H9 (cell line): ENCODE data around the gene AMIGO1. TPM values are rescaled to one million over a fixed set of nuclear protein-coding genes. Genes with fewer than 3 reads are reported as not detected.

Source experiments
- DNase-seq: peaks from one replicate; pipeline ENCODE4 v3.0.0-alpha.2; 2017
- H2AFZ ChIP-seq: one replicate; pipeline ENCODE4 v1.6.1; 2013; ENCODE audit warnings: mild to moderate bottlenecking, low read length, control low read depth, moderate library complexity
- H2AK5ac ChIP-seq: 2 replicates; pipeline ENCODE4 v1.6.1; 2013; ENCODE audit warnings: low read length, control low read depth, mixed read lengths; ENCODE audit not compliant: insufficient read length
- H2BK120ac ChIP-seq: one replicate; pipeline ENCODE4 v1.6.1; 2013; ENCODE audit warnings: low read depth, mild to moderate bottlenecking, low read length, control low read depth, inconsistent platforms; ENCODE audit not compliant: poor library complexity, severe bottlenecking
- H2BK12ac ChIP-seq: 2 replicates; pipeline ENCODE4 v1.6.1; 2013; ENCODE audit warnings: low read length, control low read depth, mixed read lengths, low read depth; ENCODE audit not compliant: insufficient read length
- H2BK15ac ChIP-seq: 2 replicates; pipeline ENCODE4 v1.6.1; 2013; ENCODE audit warnings: low read depth, low read length, control low read depth
- H2BK20ac ChIP-seq: one replicate; pipeline ENCODE4 v1.6.1; 2013; ENCODE audit warnings: low read depth, mild to moderate bottlenecking, low read length, control low read depth, inconsistent platforms; ENCODE audit not compliant: poor library complexity, severe bottlenecking
- H2BK5ac ChIP-seq: 2 replicates; pipeline ENCODE4 v1.6.1; 2013; ENCODE audit warnings: low read length, control low read depth, mixed read lengths; ENCODE audit not compliant: insufficient read length
- H3K14ac ChIP-seq: 2 replicates; pipeline ENCODE4 v1.6.1; 2013; ENCODE audit warnings: low read length, control low read depth; ENCODE audit not compliant: insufficient read depth
- H3K18ac ChIP-seq: 2 replicates; pipeline ENCODE4 v1.6.1; 2013; ENCODE audit warnings: low read depth, mild to moderate bottlenecking, mixed read lengths, low read length, control low read depth; ENCODE audit not compliant: insufficient read length
- H3K23ac ChIP-seq: 2 replicates; pipeline ENCODE4 v1.6.1; 2013; ENCODE audit warnings: low read length, control low read depth, mixed read lengths, low read depth; ENCODE audit not compliant: insufficient read length
- H3K23me2 ChIP-seq: 2 replicates; pipeline ENCODE4 v1.6.1; 2013; ENCODE audit warnings: low read depth, mild to moderate bottlenecking, mixed read lengths, low read length, control low read depth; ENCODE audit not compliant: insufficient read length, poor library complexity, severe bottlenecking
- H3K27ac ChIP-seq: 2 replicates; pipeline ENCODE4 v1.5.1; 2013; ENCODE audit warnings: low read length, control low read depth, mixed read lengths, low read depth; ENCODE audit not compliant: insufficient read length
- H3K27me3 ChIP-seq: 2 replicates; pipeline ENCODE4 v1.6.1; 2013; ENCODE audit warnings: low read length, control low read depth, inconsistent platforms; ENCODE audit not compliant: insufficient read depth
- H3K4ac ChIP-seq: 2 replicates; pipeline ENCODE4 v1.6.1; 2013; ENCODE audit warnings: low read depth, mild to moderate bottlenecking, control low read depth, inconsistent platforms, low read length, moderate library complexity
- H3K4me1 ChIP-seq: 2 replicates; pipeline ENCODE4 v1.6.1; 2013; ENCODE audit warnings: low read length, control low read depth, inconsistent platforms; ENCODE audit not compliant: insufficient read depth
- H3K4me2 ChIP-seq: 2 replicates; pipeline ENCODE4 v1.6.1; 2013; ENCODE audit warnings: low read length, control low read depth, mixed read lengths; ENCODE audit not compliant: insufficient read length, insufficient read depth
- H3K56ac ChIP-seq: 2 replicates; pipeline ENCODE4 v1.6.1; 2013; ENCODE audit warnings: low read depth, mild to moderate bottlenecking, mixed read lengths, low read length, control low read depth; ENCODE audit not compliant: insufficient read length
- H3K79me1 ChIP-seq: 2 replicates; pipeline ENCODE4 v1.6.1; 2013; ENCODE audit warnings: low read depth, mild to moderate bottlenecking, moderate library complexity, low read length, control low read depth, inconsistent platforms; ENCODE audit not compliant: insufficient read depth, poor library complexity, severe bottlenecking
- H3K79me2 ChIP-seq: 2 replicates; pipeline ENCODE4 v1.6.1; 2013; ENCODE audit warnings: low read length, control low read depth, inconsistent platforms; ENCODE audit not compliant: insufficient read depth
- H3K9ac ChIP-seq: 2 replicates; pipeline ENCODE4 v1.6.1; 2013; ENCODE audit warnings: low read length, control low read depth, mixed read lengths; ENCODE audit not compliant: insufficient read length; ENCODE audit errors: extremely low read depth
- H3K9me3 ChIP-seq: one replicate; pipeline ENCODE4 v1.6.1; 2013; ENCODE audit warnings: low read depth, low read length, inconsistent platforms; ENCODE audit not compliant: control insufficient read depth
- H3T11ph ChIP-seq: one replicate; pipeline ENCODE4 v1.6.1; 2013; ENCODE audit warnings: mild to moderate bottlenecking, low read length, control low read depth, inconsistent platforms
- H4K20me1 ChIP-seq: one replicate; pipeline ENCODE4 v1.6.1; 2013; ENCODE audit not compliant: control insufficient read depth, insufficient read length, insufficient read depth
- H4K5ac ChIP-seq: 2 replicates; pipeline ENCODE4 v1.6.1; 2013; ENCODE audit warnings: low read depth, mild to moderate bottlenecking, mixed read lengths, low read length, control low read depth; ENCODE audit not compliant: insufficient read length
- H4K8ac ChIP-seq: replicated peaks from 2 replicates; pipeline ENCODE4 v1.6.1; 2013; ENCODE audit warnings: low read length, control low read depth, mixed read lengths, low read depth; ENCODE audit not compliant: insufficient read length
- H4K91ac ChIP-seq: 2 replicates; pipeline ENCODE4 v1.6.1; 2013; ENCODE audit warnings: low read depth, mild to moderate bottlenecking, moderate library complexity, mixed read lengths, low read length, control low read depth; ENCODE audit not compliant: insufficient read length
- H3K27ac Mint-ChIP-seq, 3 experiments: 2 replicates in 2 of 3; 3 replicates in 1 of 3; pipeline ENCODE4 v1.8.0; 2020 to 2021; ENCODE audit warnings: mixed read lengths in 3 of 3, mild to moderate bottlenecking in 1 of 3, moderate library complexity in 1 of 3
- H3K27me3 Mint-ChIP-seq: 2 replicates; pipeline ENCODE4 v1.8.0; 2021; ENCODE audit warnings: low read depth, mild to moderate bottlenecking, moderate library complexity, mixed read lengths
- H3K36me3 Mint-ChIP-seq, 3 experiments: 2 replicates in 2 of 3; 3 replicates in 1 of 3; pipeline ENCODE4 v1.8.0; 2020 to 2021; ENCODE audit warnings: low read depth in 3 of 3, mixed read lengths in 3 of 3; ENCODE audit not compliant: insufficient read depth in 1 of 3
- H3K4me1 Mint-ChIP-seq, 2 experiments: 2 replicates each; pipeline ENCODE4 v1.8.0; 2020; ENCODE audit warnings: mixed read lengths in 2 of 2
- H3K4me3 Mint-ChIP-seq, 2 experiments: 2 replicates in 1 of 2; 3 replicates in 1 of 2; pipeline ENCODE4 v1.8.0; 2020 to 2021; ENCODE audit warnings: mild to moderate bottlenecking in 2 of 2, mixed read lengths in 2 of 2, moderate library complexity in 1 of 2
- H3K9me3 Mint-ChIP-seq, 2 experiments: 2 replicates in 1 of 2; 3 replicates in 1 of 2; pipeline ENCODE4 v1.8.0; 2020; ENCODE audit warnings: mild to moderate bottlenecking in 2 of 2, mixed read lengths in 2 of 2, moderate library complexity in 1 of 2
- WGBS: extraction: QIAGEN DNeasy Blood & Tissue Kit; methylation state at CpG from one replicate; pipeline ENCODE4 v1.1.7; 2013; ENCODE audit warnings: missing lambda C conversion rate, low lambda C conversion rate, mixed read lengths; ENCODE audit not compliant: insufficient read length; ENCODE audit errors: extremely low coverage; 5-methylcytosine and 5-hydroxymethylcytosine counted together
- total RNA-seq: library from RNA; stranded (reverse); gene quantifications from 2 replicates; pipeline ENCODE4 v1.2.1, GENCODE V29; 2021
- TF ChIP-seq, protein P1 (sequence below): fragments of 200-600 bp; sonication (generic); conservative IDR thresholded peaks from 3 replicates; pipeline ENCODE4 v1.8.0; 2021; ENCODE audit warnings: antibody characterized with exemption, mild to moderate bottlenecking

AMIGO1 gene
- total RNA-seq, 1 experiment from 2014 or later = 4.1 TPM

DNA sequence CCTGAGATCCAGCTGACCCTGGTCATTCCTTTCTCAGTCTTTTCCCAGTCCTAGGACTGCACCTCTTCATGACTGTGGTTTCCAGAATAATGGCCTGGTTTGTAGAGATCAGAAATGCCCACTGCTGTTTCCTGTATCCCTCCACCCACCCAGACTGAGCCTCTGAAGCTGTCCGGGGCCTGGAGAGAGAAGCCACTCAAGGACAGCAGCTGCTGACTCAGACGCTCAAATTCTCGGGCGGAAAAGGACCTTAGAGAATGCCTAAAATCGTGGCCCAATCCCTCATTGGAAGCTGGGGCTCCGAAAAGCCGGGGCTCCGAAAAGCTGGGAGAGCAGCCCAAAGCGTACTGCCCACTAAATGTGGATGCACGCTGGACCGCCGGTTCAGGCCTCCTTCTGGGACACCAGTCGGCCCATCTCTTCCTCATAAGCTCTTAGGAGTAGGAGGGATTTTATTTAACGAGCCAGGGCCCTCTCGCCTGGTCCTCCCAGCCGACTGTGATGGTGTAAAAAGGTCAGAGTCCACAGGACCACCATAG lies 22.4 kb upstream of the AMIGO1 start:
- H2BK12ac ChIP-seq = no peak overlapping the region
- Mint-ChIP-seq H3K36me3 (no peaks in the 10 kb centered on the region), H3K4me3 (no peak overlapping the region), H3K27me3 (peaks cover 15% of the 10 kb centered on the region), H3K4me1 (peaks cover 4 to 8% of the 10 kb centered on the region in 2 experiments), H3K9me3 (no peaks in the 10 kb centered on the region; a peak in 1 of 5 replicates), H3K27ac (no peak overlapping the region)
- H2AK5ac ChIP-seq = no peak overlapping the region
- no peak overlapping the region for H4K8ac ChIP-seq
- no peaks in the 10 kb centered on the region for H3K27me3 ChIP-seq
- TF ChIP-seq, protein P1, sequence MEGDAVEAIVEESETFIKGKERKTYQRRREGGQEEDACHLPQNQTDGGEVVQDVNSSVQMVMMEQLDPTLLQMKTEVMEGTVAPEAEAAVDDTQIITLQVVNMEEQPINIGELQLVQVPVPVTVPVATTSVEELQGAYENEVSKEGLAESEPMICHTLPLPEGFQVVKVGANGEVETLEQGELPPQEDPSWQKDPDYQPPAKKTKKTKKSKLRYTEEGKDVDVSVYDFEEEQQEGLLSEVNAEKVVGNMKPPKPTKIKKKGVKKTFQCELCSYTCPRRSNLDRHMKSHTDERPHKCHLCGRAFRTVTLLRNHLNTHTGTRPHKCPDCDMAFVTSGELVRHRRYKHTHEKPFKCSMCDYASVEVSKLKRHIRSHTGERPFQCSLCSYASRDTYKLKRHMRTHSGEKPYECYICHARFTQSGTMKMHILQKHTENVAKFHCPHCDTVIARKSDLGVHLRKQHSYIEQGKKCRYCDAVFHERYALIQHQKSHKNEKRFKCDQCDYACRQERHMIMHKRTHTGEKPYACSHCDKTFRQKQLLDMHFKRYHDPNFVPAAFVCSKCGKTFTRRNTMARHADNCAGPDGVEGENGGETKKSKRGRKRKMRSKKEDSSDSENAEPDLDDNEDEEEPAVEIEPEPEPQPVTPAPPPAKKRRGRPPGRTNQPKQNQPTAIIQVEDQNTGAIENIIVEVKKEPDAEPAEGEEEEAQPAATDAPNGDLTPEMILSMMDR = no peak
- H3K23me2 ChIP-seq = peaks cover 4% of the 10 kb centered on the region
- no peak overlapping the region for H3K4ac ChIP-seq
- H3K79me2 ChIP-seq = no peaks in the 10 kb centered on the region
- H3K14ac ChIP-seq = no peak overlapping the region
- H4K91ac ChIP-seq = no peak overlapping the region
- no peak overlapping the region for H4K5ac ChIP-seq
- no peak overlapping the region for H2BK20ac ChIP-seq
- DNase-seq = no peak
- no peak overlapping the region for H3K4me2 ChIP-seq
- H4K20me1 ChIP-seq = no peaks in the 10 kb centered on the region
- H3K23ac ChIP-seq = no peak overlapping the region
- WGBS = no CpG with 5 or more reads among the region's 16 CpGs
- no peak overlapping the region for H2BK120ac ChIP-seq
- no peak overlapping the region for H3T11ph ChIP-seq
- no peak overlapping the region for H3K18ac ChIP-seq
- no peak overlapping the region for H2BK15ac ChIP-seq
- no peak overlapping the region for H3K27ac ChIP-seq
- no peaks in the 10 kb centered on the region for H3K9me3 ChIP-seq
- no peaks in the 10 kb centered on the region for H3K4me1 ChIP-seq
- H3K79me1 ChIP-seq = no peaks in the 10 kb centered on the region
- no peak overlapping the region for H3K9ac ChIP-seq
- no peak overlapping the region for H3K56ac ChIP-seq
- no peak overlapping the region for H2BK5ac ChIP-seq
- no peak overlapping the region for H2AFZ ChIP-seq
